ENCODE data around the gene ZNF212.
"Not testable (repeated sequence)": the region's sequence is repeated elsewhere in the genome, so short reads cannot be mapped to it uniquely, and the experiment has no call there.

ZNF212 gene

GRCh38 chr7:149240637-149241036, 1.2 kb downstream of the ZNF212 start:
- TF ChIP-seq CTCF (IDR thresholded peaks at IDR 0.05; ENCODE audit: low read depth, low read length, missing control alignments): no peak
- Histone ChIP-seq H3K4me3 (ENCODE audit: low read depth, low read length) (peak overlapping the region; percentile 92), H3K27ac (no peak overlapping the region), H3K27me3 (replicated peaks) (no peaks in the 10 kb centered on the region), H3K36me3 (replicated peaks) (no peaks in the 10 kb centered on the region)
- in situ Hi-C loops (cut with HindIII; ENCODE audit: low pct_ligation_motif_present, low sequenced_read_pairs): no loop called here
- DNase-seq: no peak

- Histone ChIP-seq H3K4me3 (ENCODE audit: low read depth, low read length) (no peak overlapping the region), H3K27me3 (replicated peaks) (no peaks in the 10 kb centered on the region), H3K27ac (no peak overlapping the region), H3K36me3 (replicated peaks) (no peaks in the 10 kb centered on the region)
- DNase-seq: no peak
- in situ Hi-C loops (cut with HindIII; ENCODE audit: low pct_ligation_motif_present, low sequenced_read_pairs): no loop called here
- TF ChIP-seq CTCF (IDR thresholded peaks at IDR 0.05; ENCODE audit: low read depth, low read length, missing control alignments): no peak
These were observed 2.2 kb downstream of the ZNF212 start for GRCh38 chr7:149241696-149242095.

- H3K27me3 ChIP-seq (replicated peaks): no peaks in the 10 kb centered on the region
- TF ChIP-seq CTCF (IDR thresholded peaks at IDR 0.05; ENCODE audit: low read depth, low read length, missing control alignments): no peak
- no peaks in the 10 kb centered on the region for H3K36me3 ChIP-seq (replicated peaks)
- DNase-seq: no peak
- no peak overlapping the region for H3K4me3 ChIP-seq (ENCODE audit: low read depth, low read length)
- in situ Hi-C loops (cut with HindIII; ENCODE audit: low pct_ligation_motif_present, low sequenced_read_pairs): no loop called here
- no peak overlapping the region for H3K27ac ChIP-seq
These were observed 5.8 kb downstream of the ZNF212 start for GRCh38 chr7:149245244-149245643.

GRCh38 chr7:149245744-149246143, 6.3 kb downstream of the ZNF212 start:
- Histone ChIP-seq H3K36me3 (replicated peaks) (peaks cover 3% of the 10 kb centered on the region), H3K27ac (no peak overlapping the region), H3K27me3 (replicated peaks) (no peaks in the 10 kb centered on the region), H3K4me3 (ENCODE audit: low read depth, low read length) (no peak overlapping the region)
- DNase-seq: no peak
- TF ChIP-seq CTCF (IDR thresholded peaks at IDR 0.05; ENCODE audit: low read depth, low read length, missing control alignments): no peak
- in situ Hi-C loops (cut with HindIII; ENCODE audit: low pct_ligation_motif_present, low sequenced_read_pairs): no loop called here

- TF ChIP-seq CTCF (IDR thresholded peaks at IDR 0.05; ENCODE audit: low read depth, low read length, missing control alignments): no peak
- Histone ChIP-seq H3K27me3 (replicated peaks) (no peaks in the 10 kb centered on the region), H3K36me3 (replicated peaks) (peaks cover 21% of the 10 kb centered on the region), H3K4me3 (ENCODE audit: low read depth, low read length) (no peak overlapping the region), H3K27ac (no peak overlapping the region)
- in situ Hi-C loops (cut with HindIII; ENCODE audit: low pct_ligation_motif_present, low sequenced_read_pairs): no loop called here
- DNase-seq: no peak
These were observed 9.3 kb downstream of the ZNF212 start for GRCh38 chr7:149248777-149249176.

GRCh38 chr7:149250151-149250550, 10.7 kb downstream of the ZNF212 start:
- DNase-seq; H3K4me3 ChIP-seq (ENCODE audit: low read depth, low read length); H3K27ac ChIP-seq; H3K27me3 ChIP-seq (replicated peaks); in situ Hi-C loops (cut with HindIII; ENCODE audit: low pct_ligation_motif_present, low sequenced_read_pairs): not testable (repeated sequence)
- peaks cover 24% of the 10 kb centered on the region for H3K36me3 ChIP-seq (replicated peaks)

- not testable (repeated sequence) for H3K27me3 ChIP-seq (replicated peaks)
- H3K36me3 ChIP-seq (replicated peaks): peaks cover 24% of the 10 kb centered on the region
These were observed 12.1 kb downstream of the ZNF212 start for GRCh38 chr7:149251518-149251917.

More at GRCh38 chr7:149251518-149251917, 12.1 kb downstream of the ZNF212 start:
- in situ Hi-C loops (cut with HindIII; ENCODE audit: low pct_ligation_motif_present, low sequenced_read_pairs); H3K4me3 ChIP-seq (ENCODE audit: low read depth, low read length); H3K27ac ChIP-seq; DNase-seq: not testable (repeated sequence)

Data from brain microvascular endothelial cell (primary cell).